NOMO-1 treated with DMSO at 0.1 percent for 48 hours (cell line): ENCODE measurements around the gene LDLRAP1.

Experiments used
- DNase-seq: peaks from one replicate; lab custom pipeline; 2025; ENCODE audit not compliant: unreplicated experiment; lab: John Stamatoyannopoulos, UW

The LDLRAP1 gene

DNA sequence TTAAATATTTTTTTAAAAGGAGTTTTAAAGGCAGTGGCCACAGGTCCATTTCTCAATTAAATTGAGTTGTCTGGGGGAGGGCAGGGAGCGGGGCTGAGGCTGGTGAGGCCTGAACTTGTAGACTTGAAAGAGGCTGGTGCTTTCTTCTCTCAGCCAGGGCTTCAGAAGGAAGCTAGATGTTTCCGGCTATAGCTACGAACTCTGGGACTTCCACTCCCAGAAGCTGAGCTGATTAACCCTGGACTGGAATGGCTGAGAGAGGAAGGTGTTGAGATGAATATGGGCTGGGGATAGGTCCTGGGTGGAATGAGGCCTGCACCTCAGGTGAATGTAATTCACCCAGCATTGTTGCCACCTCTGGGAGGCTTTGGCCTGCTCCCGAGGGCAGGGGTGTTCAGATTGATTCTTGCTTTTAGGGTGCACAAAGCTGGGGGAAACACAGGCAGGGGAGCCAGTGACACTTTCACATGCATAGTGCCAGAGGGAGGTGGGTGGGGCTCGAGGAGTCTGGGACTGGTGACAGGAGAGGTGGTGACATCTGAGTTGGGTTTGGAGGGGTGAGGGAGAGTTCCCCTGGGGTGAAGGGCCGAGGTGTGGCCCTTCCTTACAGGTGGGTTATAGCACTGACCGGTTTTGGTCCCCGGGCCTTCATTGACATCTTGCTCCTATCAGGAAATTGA lies 18.2 kb downstream of the LDLRAP1 start:
- DNase-seq: no peak

DNA sequence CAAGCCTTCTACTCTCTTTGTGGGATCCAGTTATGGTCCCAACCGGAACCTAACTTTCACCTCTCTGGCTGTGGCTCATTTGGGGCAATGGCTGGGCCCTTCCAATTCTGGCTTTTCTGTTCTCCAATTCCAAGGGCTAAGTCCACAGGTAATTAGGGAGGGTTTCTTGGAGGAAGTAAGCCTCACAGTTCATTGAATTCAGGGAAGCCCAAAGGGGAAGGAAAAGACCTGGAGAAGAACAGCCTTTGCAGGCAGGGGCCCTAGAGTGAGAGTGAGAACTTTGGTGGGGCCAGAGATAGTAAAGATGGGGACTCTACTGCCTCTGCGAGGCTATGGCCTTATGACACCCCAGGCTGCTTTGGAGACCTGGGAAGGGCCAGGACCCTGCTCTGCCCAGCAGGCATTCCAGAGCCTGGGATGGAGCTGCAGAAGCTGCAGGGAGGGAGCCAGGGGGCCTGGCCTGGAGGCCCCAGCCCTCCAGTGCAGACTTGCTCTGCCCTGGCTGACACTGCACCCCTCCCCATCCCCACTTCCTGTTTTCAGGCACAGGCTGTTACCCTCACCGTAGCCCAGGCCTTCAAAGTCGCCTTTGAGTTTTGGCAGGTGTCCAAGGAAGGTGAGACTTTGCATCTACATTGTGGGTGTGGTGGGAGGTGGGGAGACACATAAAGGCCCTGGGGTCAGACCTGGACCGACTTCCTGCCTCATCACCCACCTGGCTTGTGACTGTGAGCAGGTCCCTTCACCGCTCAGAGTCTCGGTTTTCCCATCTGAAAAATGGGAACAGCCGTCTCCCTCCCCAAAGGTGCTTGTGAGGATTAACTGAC lies 18.9 kb downstream of the LDLRAP1 start:
- DNase-seq: peak; percentile 53

DNA sequence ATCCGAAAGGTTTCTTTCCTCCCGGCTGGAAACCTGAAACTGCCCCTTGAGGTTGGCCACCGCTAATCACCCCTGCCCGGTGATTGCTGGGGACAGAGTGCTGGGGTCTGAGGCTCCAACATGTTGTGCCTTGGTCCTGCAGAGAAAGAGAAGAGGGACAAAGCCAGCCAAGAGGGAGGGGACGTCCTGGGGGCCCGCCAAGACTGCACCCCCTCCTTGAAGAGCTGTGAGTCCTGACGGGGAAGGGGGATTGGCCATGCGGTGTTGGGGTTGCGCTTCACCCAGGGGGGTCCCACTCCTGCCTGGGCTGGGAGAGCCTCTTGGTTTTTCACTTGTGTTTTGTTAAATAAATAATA lies 19.5 kb downstream of the LDLRAP1 start:
- no peak for DNase-seq

DNA sequence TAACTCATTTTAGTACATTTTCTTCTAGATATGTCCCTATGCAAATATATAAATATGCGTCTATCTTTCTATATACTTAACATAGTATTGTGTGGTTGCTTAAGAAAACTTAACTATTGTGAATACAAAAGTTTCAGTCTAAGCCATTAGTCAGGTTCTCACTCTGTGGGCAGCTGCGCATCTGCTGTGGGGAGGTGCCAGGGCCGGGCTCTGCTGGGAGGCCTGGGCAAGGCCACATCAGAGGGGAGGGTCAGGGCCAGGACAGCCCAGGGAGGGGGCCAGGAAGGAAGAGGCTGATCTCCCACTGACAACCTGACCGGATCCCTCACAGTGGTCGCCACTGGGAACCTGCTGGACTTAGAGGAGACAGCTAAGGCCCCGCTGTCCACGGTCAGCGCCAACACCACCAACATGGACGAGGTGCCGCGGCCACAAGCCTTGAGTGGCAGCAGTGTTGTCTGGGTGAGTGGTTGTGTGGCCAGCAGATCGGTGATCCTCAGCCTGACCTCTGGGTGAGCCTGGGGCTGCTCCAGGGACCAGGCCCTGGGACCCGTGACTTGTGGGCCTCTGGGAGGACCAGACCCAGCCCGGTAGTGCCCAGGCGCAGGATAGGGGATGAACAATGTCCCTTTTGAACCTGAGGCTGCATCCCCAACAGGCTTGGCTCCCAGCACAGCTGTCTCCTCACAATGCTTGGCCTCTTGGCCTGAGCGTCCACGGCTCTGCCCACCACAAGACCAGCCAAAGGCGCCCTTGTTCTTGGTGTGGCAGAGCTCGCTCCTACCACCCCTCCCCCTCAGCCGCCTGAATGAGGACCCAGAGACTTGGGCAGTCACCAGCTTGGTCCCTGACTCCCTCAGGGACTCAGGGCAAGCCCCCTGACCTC lies 20.2 kb downstream of the LDLRAP1 start:
- no peak for DNase-seq

GRCh38 chr1:25564777-25565574 lies 21.6 kb downstream of the LDLRAP1 start:
- no peak for DNase-seq

DNA sequence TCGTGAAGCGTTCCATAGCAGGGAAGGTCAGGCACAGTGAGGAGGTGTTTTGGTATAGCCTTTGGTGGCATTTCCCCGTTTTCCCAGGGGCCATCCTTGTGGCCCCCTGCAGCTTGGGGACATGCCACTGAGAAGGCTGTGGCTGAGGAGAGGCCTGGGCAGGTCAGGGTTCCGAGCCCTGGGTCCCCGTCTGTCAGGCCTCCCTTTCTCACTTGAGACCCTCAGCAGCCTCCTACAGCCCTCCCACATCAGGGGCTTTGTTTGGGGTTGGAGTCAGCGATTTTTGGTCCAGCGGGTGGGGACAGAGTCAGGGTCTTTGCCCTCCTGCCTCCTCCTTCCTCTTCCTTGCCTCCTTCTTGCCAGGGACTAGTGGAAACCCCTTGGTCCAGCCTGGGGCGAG lies 22.2 kb downstream of the LDLRAP1 start:
- DNase-seq: no peak

GRCh38 chr1:25566176-25566729 lies 22.8 kb downstream of the LDLRAP1 start:
- DNase-seq: no peak

- no peak for DNase-seq
These were observed 23.4 kb downstream of the LDLRAP1 start for GRCh38 chr1:25566730-25567341.

DNA sequence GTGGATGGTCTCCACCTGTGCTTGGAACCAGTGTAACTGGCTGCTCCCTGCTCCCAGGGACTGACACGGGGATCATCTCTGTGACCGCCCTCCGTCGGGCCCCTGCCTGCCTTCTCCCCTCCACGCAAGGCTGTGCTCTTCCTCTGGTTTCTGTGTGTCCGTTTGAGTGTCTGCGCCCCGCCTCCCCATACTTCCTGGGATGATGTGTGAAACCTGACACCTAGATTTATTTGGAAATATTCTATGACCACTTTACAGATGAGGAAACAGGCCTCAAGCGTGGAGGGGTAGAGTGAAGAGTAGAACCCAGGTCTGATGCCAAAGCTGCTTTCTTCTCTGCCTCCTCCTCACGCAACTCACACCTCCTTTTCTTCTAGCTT lies 24.3 kb downstream of the LDLRAP1 start:
- DNase-seq: no peak

GRCh38 chr1:25568090-25568833 lies 24.9 kb downstream of the LDLRAP1 start:
- DNase-seq: no peak

GRCh38 chr1:25568834-25569596 lies 25.6 kb downstream of the LDLRAP1 start:
- DNase-seq: no peak

- no peak for DNase-seq
These were observed 26.4 kb downstream of the LDLRAP1 start for GRCh38 chr1:25569597-25570396.

DNA sequence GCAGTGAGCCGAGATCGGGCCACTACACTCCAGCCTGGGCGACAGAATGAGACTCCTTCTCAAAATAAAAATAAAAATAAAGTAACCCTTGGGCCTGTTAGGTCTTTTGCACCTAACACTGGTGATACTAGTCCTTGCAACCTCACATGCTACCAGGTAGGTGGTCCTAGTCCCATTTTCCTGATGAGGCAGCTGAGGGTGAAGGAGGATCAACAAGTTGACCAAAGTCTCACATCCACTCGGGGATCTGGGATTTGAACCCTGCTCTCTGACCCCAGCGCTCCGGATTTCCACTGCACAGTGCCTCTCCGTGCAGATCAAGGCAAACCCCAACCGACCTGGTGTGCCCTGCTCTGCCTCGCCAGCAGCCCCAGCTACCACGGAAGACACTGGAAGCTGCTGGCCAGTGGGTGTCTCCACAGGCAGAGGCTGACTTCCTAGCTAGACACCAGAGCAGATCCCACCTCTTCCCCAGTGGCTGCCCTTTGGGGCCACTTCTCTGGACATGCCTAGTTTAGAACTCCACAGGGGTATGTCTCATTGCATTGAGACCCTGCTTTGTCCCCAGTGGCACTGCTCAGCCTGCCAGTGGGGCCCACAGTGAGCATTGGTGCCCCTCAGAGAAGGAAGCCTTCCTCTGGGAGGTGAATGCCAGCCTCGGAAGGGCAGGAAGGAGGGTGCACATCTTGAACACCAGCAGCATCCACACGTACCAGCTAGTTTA lies 27.6 kb downstream of the LDLRAP1 start:
- DNase-seq: no peak

DNA sequence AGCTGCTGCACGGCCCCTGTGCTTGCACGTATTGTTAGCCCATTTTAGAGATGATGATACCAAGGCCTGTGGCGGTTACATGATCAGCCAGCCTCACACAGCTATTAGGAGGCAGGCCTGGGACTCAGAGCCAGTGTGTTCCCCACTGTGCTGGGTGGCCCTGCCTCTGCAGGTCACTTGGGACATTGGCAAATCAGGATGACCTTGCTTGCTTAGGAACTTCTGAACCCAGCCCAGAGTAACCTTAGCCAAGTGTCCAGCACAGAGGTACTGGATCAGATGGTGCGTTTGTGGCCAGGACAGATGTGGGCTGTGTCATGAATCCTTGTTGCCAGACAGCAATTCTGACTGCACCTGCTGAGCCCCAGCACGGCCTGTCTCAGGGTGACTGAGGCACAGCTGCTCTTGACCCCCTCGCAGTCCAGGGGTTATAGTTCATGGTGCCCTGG lies 28.1 kb downstream of the LDLRAP1 start:
- no peak for DNase-seq

DNA sequence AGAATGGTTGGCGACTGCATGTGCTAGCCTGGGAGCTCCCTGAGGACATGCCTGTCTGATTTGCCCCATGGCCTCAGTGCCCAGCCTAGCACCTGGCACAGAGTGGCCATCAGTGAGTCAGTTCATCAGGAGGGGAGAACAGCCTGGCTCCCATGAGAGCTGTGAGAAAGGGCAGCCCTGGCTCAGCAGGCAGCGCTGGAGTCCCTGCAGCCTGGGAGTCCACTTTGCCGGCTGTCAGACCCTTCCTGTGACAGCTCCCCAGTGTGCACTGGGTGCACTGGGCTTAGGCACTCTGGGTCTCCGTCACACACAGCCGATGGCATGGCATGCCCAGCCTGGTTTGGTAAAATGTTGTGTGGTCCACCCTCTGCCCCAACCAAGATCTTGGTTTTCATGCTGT lies 28.7 kb downstream of the LDLRAP1 start:
- DNase-seq: no peak

DNA sequence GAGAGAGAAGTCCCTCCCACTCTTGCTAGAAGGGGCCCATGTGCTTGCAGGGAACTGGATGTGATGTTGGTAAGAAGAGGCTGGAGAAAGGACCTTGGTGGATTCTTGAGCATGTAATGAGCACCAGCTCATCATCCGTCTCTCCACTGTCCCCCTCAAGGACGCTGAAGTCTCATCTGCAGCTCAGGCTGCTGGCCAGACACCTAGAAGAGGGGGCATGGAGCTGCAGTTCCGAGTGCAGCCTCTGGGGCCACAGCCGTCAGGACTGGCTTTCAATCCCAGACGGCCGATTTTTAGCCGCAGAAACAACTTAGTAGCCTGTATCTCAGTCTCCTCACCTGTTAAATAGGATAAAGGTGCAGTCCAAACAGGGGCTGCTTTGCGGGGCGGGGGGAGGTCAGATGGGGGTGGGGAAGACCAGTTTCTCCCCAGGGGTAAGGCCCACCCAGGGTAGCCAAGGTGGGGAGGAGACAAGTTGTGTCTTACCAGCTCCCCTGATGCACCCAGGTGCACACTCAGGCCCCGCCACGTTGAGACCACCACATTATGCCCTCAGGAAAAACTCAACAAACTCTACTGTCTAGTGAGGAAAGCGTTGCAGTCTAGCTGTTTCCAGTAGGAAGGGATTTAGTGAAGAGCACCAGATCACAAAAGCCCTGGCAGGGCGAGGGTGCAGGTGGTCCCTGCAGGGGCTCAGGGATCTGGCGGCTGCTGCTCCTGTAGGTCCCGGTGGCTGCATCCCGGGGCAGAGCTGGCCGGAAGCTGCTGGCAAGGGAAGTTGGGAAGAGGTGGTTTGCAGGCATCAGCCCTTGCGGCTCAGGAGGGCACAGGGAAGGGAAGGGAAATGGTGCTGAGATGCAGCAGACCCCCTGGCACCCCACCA lies 29.5 kb downstream of the LDLRAP1 start:
- DNase-seq: peak; percentile 15
